Measurements from ENCODE around the gene GNB1.

Gene GNB1

DNA sequence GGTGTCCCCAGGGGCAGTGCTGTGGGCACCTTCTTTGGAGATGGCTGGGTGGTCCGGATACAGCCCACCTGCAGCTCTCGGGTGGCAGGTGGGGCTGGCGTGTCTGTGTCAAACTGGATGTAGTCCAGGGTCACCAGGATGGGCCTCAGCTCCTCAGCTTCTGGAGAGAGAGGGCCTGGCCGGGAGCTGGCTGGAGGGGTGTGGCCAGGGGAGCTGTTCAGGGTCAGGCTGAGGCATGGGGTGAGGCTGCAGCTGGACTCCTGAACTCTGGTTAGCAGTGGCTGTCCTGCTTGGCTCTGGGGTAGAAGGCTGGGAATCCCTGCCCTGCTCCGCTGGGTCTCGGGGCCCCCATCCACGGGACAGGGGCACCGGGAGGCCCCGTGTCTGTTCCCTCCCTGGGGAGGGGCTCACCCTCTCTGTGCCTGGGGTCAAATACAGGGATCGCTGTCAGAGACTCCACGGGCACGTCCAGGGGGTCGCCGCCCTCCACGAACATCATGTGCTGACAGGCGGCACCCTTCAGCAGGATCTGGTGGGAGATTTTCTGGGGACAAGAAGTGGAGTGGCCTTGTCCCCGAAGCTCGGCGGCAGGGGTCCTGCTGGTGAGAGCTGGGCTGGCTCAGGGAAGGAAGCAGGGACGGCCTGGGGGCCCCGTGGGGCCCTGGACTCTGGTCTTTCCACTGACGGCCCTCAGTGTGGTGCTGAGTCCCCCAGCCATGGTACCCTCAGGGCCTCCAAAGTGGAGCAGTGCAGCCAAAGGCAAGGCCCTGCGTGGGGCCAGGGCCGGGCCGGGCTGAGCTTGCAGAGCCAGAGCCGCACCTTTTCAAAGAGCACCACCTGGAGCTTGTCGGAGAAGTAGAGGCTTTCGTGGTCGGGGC, 32.3 kb upstream of the GNB1 start:
- no peak for DNase-seq

GRCh38 chr1:1922702-1922955, 31.7 kb upstream of the GNB1 start:
- no peak for DNase-seq

DNA sequence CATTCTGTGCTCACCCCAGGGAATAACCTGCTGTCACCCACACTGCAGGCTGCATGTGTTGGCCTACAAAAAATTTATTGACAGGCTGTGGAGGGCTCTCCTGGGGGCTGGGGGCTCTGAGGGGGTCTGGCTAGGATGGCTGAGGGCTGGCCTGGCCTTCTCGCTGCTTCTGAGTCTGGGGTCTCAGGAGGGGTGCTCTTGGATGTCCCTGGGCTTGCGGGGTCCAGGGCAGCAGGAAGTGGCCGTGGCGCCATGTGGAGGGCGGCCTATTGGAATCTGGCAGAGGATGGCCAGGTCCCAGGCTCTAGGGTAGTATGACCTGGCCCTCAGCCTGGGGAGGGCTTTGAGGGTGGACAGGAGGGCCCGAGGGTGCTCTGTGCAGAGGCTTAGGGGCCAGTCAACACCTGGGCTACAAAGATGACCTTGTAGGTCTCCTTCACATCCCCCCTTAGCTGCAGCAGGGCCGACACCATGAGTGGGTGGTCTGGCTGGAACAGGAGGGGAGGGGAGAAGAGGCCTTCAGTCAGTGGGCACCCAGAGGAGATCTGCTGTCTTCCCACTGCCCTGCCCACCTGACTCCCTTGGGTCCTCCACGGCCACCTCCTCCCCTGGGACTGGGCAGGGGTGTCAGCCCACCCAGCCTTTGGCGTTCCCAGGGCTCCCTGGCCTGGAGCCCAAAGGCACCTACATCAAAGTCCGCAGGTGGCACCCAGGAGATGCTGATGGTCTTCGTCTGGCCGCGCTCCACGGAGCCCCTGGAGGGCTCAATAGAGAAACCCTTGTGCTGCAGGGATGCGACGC, 31.2 kb upstream of the GNB1 start:
- no peak for DNase-seq

- no peak for DNase-seq
These were observed 30.6 kb upstream of the GNB1 start for GRCh38 chr1:1921459-1921862.

DNA sequence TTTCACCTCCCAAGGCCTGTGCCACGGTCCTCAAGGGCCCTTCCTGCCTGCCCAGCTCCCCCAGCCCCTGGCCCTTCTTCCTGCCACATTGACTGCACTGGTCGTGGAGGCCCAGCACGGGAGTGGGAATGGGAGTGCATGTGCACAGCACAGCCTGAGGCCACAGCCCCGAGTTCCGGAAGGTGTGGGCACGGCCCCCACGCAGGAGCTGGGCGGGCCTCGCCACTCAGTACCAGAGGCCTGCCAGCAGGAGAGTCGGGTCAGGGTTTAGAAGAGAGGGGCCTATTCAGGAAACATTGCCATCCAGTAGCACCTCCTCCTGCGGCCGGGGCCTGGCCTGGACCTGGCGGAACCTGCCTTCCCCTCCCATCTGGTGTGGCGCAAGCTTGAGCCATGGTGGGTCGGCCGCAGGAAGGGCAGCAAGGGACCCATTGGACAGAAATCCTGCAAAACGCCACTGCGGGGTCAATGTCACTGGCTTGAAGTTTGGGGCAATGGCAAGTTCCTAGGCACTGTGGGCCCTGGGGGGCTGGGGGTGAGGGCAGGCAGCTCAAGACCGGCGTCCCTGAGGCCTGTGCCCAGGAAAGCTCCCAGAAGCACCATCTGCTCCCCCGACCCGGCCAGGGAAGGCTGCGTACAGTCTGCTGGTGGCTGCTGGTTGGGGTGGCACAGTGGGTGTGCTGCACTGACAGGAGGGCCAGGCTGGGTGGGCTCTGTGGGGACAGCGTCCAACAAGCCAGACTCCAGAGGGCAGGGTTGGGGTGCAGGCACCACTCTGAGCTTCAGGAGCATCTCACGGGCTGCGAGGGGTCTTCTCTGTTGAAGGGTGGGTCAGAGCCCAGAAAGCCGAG, 29.9 kb upstream of the GNB1 start:
- DNase-seq, result no peak

DNA sequence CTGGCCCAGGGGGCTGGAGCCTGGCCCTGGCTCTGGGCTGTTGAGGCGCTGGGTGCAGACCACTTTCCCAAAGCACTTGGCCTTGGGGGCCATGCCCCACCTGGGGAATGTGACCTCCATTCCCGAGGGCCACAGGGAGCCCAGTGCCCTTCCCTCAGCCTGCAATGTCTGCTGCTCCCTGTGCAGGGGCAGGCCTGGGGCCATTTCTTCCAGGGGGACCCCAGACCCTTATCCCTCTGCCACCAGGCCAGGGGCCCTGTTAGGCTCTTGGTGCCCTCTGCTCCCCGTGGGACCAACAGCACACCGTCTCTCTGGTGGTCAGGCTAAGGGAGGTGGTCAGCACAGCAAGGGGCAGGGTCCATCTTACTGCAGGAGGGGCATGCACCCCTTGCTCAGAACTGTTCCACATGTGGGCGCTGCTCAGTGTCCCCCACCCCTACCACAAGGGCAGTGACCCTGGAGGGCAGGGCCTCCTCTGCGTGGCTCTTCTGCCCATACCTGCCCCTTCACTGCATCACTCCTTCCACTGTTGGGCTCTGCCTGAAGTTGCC, 29.2 kb upstream of the GNB1 start:
- DNase-seq, result no peak

GRCh38 chr1:1919304-1920056, 28.6 kb upstream of the GNB1 start:
- peak; percentile 92 to 100 (median 100) for DNase-seq

- no peak for DNase-seq
These were observed 28.0 kb upstream of the GNB1 start, which contains the start of gene TMEM52 for GRCh38 chr1:1918901-1919303. Gene TMEM52, minus strand, starts transcription at chr1:1919279. Its CDS starts 14 bp downstream, at chr1:1919265.

- DNase-seq, result no peak
These were observed 27.4 kb upstream of the GNB1 start for GRCh38 chr1:1917995-1918900.

DNA sequence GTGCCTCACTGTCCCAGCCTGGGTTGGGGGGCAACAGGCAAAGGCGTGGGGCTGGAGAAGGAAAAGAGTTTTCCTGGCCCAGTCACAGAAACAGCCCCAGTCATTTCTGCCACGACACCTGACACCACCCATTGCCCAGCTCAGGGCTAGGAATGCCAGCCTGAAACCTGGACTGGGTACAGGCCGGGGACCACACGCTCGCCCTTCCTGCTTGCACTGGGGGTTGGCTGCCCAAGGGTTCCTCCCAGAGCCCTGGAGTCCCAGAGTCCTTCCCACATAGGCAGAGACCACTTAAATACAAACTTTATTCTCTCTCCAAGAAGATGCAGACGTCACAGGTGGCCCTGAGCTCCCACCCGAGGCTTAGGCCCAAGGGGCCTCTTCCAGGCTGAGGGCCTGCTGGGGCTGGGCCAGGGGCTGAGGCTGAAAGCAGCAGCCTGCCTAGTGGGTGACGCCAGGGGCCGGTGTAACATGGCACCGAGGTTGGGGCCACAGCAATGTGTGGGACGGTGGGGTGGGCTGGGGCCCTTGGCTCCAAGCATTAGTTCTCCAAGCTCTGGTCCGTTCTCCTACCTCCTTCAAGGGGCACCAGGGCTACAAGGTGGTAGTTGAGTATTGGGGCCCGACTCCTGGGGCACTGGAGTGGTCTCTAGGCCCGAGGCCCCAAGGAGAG, 26.6 kb upstream of the GNB1 start:
- no peak for DNase-seq

- DNase-seq, result no peak
These were observed 26.0 kb upstream of the GNB1 start for GRCh38 chr1:1916851-1917251.

DNA sequence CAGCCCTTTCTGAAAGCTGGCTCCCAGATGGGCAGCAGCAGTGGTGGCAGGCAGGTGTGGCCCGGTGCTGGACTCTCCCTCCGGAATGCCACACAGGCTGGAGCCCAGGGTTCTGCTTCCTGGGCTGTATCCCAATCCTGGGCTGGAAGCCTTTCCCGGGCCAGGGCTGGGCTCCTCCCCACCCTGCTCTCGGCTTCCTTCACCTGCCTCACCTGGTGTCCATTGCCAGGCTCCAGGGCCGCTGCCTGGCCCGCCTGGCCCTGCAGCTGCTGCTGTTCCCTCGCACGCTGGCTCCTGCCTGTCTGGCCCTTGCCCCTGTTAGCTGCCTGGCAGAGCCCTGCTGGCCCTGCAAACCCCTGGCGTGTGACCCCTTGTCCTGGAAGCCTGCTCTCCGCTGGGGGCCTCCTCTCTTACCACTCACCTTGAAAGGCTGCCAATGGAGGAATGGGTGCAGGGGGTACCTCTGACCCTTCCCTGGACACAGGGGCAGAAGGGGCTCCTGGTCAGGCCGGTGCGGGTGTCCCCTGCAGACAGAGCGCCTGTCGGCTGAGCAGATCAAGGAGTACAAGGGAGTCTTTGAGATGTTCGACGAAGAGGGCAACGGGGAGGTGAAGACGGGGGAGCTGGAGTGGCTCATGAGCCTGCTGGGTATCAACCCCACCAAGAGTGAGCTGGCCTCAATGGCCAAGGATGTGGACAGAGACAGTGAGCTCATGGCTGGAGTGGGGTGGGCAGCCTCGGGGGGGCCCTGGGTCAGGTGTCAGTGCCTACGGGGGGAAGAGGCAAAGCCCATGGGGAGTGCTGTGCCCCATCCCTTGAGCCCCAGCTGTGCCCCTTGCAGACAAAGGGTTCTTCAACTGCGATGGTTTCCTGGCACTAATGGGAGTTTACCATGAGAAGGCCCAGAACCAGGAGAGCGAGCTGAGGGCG, 25.3 kb upstream of the GNB1 start:
- no peak for DNase-seq

GRCh38 chr1:1914971-1915692, 24.2 kb upstream of the GNB1 start, which contains the start of gene CALML6:
Gene CALML6, plus strand, starts transcription at chr1:1915260. Its CDS starts 21 bp downstream, at chr1:1915281.
- DNase-seq, result no peak

DNA sequence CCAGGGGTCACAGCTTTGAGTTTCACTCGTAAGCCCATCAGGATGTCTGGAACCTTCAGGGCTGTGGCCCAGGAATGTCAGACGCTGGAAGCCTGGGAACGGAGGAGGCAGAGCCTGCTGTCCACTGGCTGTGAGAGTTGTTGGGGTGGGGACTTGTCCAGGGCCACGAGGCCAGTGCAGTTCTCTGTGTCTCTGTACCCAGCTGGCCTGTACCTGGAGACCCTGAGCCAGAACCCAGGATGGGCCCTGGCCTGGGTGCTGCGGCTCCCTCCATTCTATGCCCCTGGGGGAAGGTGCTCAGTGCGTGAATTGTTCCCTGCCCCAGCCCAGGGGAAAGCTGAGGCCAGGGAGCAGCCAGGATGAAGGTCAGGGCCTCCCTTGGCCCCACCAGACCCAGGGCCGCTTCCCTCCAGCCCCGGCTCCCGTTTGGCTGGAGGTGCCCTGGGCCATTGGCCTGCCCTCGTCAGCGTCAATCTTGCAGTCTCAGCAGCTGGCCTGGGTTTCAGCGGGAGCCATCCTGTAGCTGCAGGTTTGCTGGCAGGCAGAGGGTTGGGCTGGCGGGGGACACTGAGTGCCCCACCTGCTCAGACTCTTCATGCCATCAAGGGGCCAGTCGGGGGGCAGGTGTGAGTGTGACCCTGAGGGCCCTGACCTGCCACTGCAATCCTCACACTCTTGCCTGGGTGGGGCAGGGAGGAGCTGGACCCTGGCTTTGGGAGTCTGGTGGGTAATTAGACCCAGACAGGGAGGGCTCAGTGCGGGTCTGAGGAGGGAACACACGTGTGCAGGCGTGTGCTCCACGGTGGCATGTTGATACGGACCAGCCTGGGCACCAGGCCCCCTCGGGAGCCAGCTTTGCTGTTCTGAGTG, 23.4 kb upstream of the GNB1 start:
- DNase-seq, result no peak

DNA sequence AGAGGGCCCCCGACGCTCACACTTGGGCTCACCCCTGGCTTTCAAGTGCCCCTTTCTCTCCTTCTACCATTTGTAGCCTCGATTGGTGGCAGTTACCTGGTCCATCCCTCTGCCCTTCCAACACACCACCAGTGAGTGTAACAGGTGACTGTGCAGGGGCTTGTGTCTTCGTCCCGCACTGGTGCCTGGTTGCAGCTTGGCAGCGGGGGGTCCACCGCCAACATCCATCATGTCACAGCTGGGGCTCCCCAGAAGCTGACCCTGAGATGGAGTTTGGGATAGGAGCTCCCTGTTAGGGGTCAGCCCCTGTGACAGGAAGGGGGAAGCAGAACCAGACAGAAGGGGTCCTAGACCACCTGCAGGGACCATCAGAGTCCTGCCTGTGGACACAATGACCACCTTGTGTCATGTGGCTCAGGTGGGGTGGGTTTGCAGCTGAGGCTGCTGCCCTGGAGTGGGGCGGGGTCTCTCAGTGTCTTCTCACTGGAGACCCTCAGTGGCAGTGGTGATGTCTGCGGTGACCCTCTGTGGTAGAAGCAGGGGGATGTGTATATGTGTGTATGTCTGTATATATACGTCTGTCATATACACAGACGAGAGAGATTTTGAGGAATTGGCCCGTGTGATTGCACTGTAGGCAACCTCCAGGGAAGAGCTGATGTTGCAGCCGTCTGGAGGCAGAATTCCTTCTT, 20.6 kb upstream of the GNB1 start:
- DNase-seq, result no peak

DNA sequence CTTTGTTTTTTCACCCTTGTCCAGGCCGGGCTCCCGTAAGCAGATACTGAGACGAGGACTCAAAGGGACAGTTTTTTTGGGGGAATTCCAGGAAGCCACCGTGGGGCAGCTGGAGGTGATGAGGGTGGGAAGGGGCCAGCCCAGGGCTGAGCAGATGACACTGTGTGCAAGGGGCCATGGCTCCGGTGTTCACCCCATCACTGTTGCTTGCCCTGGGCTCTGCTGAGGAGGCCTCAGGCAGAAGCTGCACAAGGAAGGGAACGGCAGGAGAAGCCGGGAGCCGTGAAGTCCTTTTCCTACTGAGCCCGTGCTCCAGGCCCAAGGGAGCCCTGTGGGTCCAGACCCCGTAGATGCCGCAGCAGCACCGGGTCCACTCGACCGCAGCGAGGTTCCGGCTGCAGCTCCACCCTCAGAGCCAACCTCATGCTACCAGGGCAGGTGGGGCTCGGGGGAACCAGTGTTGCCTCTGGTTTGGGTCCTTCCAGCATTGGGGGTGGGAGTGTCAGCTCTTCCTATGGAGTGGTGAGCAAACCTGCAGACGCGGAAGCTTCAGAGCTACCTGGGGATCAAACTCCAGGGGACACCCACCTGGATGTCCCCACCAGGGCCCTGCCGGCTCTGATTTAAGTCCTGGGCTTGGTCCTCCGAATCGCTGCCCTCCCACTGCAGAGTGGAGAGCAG, 19.9 kb upstream of the GNB1 start:
- no peak for DNase-seq
